Right lobe of liver (tissue), 4 donors: Measurements from ENCODE around the gene EYA2.

ENCODE experiments used
- POLR2A ChIP-seq: fragments of 450-650 bp; IDR thresholded peaks from one replicate; pipeline ENCODE4 v1.6.1; 2017; ENCODE audit warnings: antibody characterized with exemption, mild to moderate bottlenecking
- TF ChIP-seq, protein P1 (sequence below), 4 donors: fragments of 200-600 bp in 3 of 4; fragments of 450-650 bp in 1 of 4; IDR thresholded peaks; one replicate each; pipeline versions ENCODE4 v1.5.1 to v1.8.0; 2016 to 2022; ENCODE audit warnings: antibody characterized with exemption in 4 of 4, mild to moderate bottlenecking in 2 of 4
- donor health status: DM: no; HTN: no; CAD: no.
- donor health status: DM: no; HTN: no; CAD: no.
- donor health status: DM: no; HTN: yes; CAD: no.

DNA sequence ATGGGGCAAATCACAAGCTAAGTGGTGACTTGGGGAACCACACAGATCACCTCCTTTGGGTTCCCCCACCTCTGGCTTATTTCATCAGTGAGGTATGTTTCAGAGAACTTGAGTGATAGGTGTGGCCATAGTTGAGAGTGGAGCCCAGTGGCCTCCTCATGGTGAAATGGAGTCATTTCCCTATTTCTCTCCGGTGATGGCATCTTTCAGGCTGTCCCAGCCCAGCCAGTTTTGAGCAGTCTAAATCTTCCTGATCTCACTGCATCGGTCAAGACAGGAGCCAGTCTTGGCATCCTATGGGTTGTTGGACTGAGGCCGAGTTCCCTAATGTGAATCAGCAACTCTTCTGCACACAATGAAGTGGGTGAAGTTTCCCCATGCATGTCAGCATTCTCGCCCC lies 132.4 kb downstream of the EYA2 start:
- TF ChIP-seq, protein P1, sequence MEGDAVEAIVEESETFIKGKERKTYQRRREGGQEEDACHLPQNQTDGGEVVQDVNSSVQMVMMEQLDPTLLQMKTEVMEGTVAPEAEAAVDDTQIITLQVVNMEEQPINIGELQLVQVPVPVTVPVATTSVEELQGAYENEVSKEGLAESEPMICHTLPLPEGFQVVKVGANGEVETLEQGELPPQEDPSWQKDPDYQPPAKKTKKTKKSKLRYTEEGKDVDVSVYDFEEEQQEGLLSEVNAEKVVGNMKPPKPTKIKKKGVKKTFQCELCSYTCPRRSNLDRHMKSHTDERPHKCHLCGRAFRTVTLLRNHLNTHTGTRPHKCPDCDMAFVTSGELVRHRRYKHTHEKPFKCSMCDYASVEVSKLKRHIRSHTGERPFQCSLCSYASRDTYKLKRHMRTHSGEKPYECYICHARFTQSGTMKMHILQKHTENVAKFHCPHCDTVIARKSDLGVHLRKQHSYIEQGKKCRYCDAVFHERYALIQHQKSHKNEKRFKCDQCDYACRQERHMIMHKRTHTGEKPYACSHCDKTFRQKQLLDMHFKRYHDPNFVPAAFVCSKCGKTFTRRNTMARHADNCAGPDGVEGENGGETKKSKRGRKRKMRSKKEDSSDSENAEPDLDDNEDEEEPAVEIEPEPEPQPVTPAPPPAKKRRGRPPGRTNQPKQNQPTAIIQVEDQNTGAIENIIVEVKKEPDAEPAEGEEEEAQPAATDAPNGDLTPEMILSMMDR (IDR thresholded peaks at IDR 0.05), result no peak
- TF ChIP-seq POLR2A, result no peak
